ENCODE results near the gene CALB2. TPM values are rescaled to one million over a fixed set of nuclear protein-coding genes. Genes with fewer than 3 reads are reported as not detected.

Gene CALB2
- total RNA-seq, 3 donors from 2014 or later, result 7.5 to 169 (median 22.2) TPM

DNA sequence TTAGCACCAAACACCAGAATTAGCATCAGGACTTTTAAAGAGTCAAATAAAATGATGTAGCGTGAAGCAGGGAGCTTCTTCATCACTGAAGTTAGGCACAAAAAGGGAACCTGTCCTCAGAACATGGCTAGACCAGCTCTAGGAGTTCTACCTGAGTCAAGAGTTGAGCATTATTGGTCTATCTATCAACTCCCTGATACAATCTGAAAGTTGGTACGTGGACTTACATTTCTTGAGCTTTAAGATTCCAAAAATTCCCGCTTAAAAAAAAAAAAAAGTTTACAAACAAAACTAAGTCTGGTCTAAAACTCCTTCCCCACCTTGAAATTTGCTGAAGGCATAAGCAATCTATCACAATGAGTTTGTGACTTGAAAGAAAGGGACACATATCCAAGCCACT is 71.1 kb downstream of the CALB2 start:
- Histone ChIP-seq H3K4me1 (no peaks in the 10 kb centered on the region), H3K36me3 (no peaks in the 10 kb centered on the region), H3K27ac (no peak overlapping the region), H3K27me3 (peaks cover 0 to 32% of the 10 kb centered on the region in 2 donors), H3K4me3 (no peak overlapping the region), H3K9me3 (peaks cover 0 to 8% of the 10 kb centered on the region in 2 donors)
- no peak for TF ChIP-seq POLR2A (IDR thresholded peaks at IDR 0.05)
- intact Hi-C loops (cut with DNase I; ENCODE audit: low total_unique reads), result no loop called here
- DNase-seq (ENCODE audit: low spot score in 2 of 2), result no peak

DNA sequence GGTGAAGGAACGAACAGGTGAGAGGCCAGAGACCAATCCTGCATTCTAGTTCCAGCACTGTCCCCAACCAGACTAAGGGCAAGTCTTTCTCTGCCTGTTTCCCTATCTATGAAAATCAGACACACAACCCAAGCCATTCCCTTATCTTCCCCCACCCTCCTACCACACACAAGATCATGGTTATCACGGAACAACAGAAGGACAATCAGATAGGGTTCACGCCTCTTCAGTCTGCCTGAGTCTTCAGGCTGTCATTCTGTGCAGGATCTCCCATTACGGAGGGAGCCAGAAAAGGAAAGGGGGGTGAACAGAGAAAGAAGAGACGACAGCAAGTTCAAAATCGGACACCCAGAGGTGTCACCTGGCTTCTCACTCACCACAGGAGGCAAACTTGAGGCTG is 72.2 kb downstream of the CALB2 start:
- H3K9me3 ChIP-seq, result peaks cover 0 to 8% of the 10 kb centered on the region in 2 donors
- intact Hi-C loops (cut with DNase I; ENCODE audit: low total_unique reads), result no loop called here
- no peak for TF ChIP-seq POLR2AphosphoS5 (IDR thresholded peaks at IDR 0.05)
- TF ChIP-seq POLR2A (IDR thresholded peaks at IDR 0.05), result no peak
- TF ChIP-seq, protein P1, sequence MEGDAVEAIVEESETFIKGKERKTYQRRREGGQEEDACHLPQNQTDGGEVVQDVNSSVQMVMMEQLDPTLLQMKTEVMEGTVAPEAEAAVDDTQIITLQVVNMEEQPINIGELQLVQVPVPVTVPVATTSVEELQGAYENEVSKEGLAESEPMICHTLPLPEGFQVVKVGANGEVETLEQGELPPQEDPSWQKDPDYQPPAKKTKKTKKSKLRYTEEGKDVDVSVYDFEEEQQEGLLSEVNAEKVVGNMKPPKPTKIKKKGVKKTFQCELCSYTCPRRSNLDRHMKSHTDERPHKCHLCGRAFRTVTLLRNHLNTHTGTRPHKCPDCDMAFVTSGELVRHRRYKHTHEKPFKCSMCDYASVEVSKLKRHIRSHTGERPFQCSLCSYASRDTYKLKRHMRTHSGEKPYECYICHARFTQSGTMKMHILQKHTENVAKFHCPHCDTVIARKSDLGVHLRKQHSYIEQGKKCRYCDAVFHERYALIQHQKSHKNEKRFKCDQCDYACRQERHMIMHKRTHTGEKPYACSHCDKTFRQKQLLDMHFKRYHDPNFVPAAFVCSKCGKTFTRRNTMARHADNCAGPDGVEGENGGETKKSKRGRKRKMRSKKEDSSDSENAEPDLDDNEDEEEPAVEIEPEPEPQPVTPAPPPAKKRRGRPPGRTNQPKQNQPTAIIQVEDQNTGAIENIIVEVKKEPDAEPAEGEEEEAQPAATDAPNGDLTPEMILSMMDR (IDR thresholded peaks at IDR 0.05), result no peak
- no peak overlapping the region for H3K4me3 ChIP-seq
- H3K36me3 ChIP-seq, result no peaks in the 10 kb centered on the region
- H3K27me3 ChIP-seq, result peaks cover 0 to 22% of the 10 kb centered on the region in 2 donors
- no peak for DNase-seq (ENCODE audit: low spot score in 2 of 2)
- H3K4me1 ChIP-seq, result no peaks in the 10 kb centered on the region
- no peak overlapping the region for H3K27ac ChIP-seq

DNA sequence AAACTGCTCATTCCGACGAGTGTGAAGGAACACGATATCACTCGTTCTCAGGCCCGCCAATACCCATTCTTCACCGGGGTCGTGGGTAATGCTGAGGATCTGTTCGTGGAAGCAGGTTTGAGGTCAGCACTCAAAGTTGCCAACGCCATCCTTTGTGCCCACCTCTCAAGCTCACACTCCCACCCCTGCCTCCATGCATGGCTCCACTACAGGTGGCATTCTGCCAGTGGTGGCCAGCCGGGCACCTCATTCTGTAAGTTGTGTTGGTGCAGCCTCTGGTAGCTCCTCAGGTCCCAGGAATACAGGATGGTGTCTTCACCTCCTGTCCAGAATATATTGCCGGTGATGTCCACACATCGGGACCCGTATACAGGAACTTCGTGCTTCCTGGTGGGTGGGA is 72.7 kb downstream of the CALB2 start:
- Histone ChIP-seq H3K27me3 (peaks cover 0 to 21% of the 10 kb centered on the region in 2 donors), H3K4me3 (no peak overlapping the region), H3K27ac (no peak overlapping the region), H3K9me3 (peaks cover 0 to 8% of the 10 kb centered on the region in 2 donors), H3K36me3 (no peaks in the 10 kb centered on the region), H3K4me1 (no peaks in the 10 kb centered on the region)
- TF ChIP-seq POLR2A (IDR thresholded peaks at IDR 0.05) (no peak), POLR2AphosphoS5 (IDR thresholded peaks at IDR 0.05) (no peak)
- TF ChIP-seq, protein P1 (IDR thresholded peaks at IDR 0.05), result no peak
- no peak for DNase-seq (ENCODE audit: low spot score in 2 of 2)
- intact Hi-C loops (cut with DNase I; ENCODE audit: low total_unique reads), result no loop called here

DNA sequence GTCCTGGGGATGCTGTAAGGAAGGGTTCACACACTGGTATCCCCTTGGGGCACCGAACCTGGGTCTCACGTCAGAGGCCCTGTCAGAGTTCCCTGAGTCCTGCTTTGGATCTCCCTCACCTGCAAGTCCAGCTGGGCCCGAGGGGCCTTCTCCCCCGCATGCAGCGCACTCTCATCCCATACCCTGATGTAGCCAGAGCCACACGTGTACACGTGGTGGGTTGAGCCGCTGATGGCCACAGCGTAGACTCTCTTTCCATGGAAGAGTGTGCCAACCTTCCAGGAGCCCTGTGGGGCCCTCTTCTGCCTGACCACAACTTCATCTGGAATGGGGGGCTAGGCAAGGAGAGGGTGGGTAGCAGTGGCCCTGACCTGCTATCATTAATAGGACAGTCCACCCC is 73.5 kb downstream of the CALB2 start:
- peaks cover 0 to 19% of the 10 kb centered on the region in 2 donors for H3K27me3 ChIP-seq
- no peaks in the 10 kb centered on the region for H3K4me1 ChIP-seq
- TF ChIP-seq POLR2A (IDR thresholded peaks at IDR 0.05), result no peak
- TF ChIP-seq, protein P1 (IDR thresholded peaks at IDR 0.05), result no peak
- TF ChIP-seq POLR2AphosphoS5 (IDR thresholded peaks at IDR 0.05), result no peak
- DNase-seq (ENCODE audit: low spot score in 2 of 2), result no peak
- no peaks in the 10 kb centered on the region for H3K36me3 ChIP-seq
- H3K4me3 ChIP-seq, result no peak overlapping the region
- H3K27ac ChIP-seq, result no peak overlapping the region
- intact Hi-C loops (cut with DNase I; ENCODE audit: low total_unique reads), result no loop called here
- H3K9me3 ChIP-seq, result peaks cover 0 to 8% of the 10 kb centered on the region in 2 donors

DNA sequence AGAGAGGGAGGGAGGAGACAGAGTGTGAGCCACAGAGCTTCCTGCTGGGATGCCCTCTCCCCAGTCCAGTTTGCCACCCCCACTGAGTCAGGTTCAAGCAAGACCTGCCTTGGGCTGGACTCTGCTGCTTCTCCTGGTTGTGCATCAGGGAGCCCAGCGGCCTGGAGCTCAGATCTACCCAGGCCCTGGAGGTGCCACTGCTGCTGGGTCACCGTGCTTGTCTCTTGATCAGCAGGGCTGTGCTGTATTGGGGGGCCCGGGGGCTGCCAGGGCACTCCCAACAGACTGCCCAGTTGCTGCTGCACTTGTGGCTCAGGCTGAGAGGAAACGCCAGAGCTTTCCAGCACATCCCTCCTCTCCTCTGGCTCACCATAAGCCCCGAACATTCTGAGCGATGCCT is 74.4 kb downstream of the CALB2 start:
- DNase-seq (ENCODE audit: low spot score in 2 of 2), result no peak
- no peaks in the 10 kb centered on the region for H3K4me1 ChIP-seq
- no peaks in the 10 kb centered on the region for H3K36me3 ChIP-seq
- H3K27me3 ChIP-seq, result peaks cover 0 to 25% of the 10 kb centered on the region in 2 donors
- H3K27ac ChIP-seq, result no peak overlapping the region
- H3K4me3 ChIP-seq, result no peak overlapping the region
- intact Hi-C loops (cut with DNase I; ENCODE audit: low total_unique reads), result no loop called here
- TF ChIP-seq, protein P1 (IDR thresholded peaks at IDR 0.05), result no peak
- TF ChIP-seq POLR2A (IDR thresholded peaks at IDR 0.05), result no peak
- TF ChIP-seq POLR2AphosphoS5 (IDR thresholded peaks at IDR 0.05), result no peak
- H3K9me3 ChIP-seq, result peaks cover 0 to 8% of the 10 kb centered on the region in 2 donors

DNA sequence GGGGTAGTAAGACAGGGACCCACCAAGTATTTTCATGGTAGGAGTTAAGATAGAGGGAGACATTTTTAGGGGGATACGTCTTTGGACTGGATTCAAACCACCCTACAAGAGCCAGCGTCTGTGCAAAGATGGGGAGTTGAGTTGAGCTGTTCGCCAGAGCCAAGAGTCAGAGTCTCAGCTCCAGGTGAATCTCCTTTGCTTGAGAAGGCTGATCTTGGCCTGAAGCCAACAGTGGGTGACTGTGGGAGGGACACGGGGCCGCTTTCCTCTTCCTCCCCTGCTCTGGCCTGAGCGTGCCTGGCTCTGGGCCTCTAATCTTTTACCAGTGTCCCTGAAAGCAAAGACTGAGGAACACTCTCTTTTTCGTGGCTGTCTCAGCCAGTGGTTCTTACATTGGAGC is 78.0 kb downstream of the CALB2 start:
- intact Hi-C loops (cut with DNase I; ENCODE audit: low total_unique reads), result no loop called here
- TF ChIP-seq POLR2A (IDR thresholded peaks at IDR 0.05) (no peak), POLR2AphosphoS5 (IDR thresholded peaks at IDR 0.05) (no peak)
- TF ChIP-seq, protein P1 (IDR thresholded peaks at IDR 0.05), result no peak
- Histone ChIP-seq H3K27me3 (peaks cover 0 to 34% of the 10 kb centered on the region in 2 donors), H3K4me3 (no peak overlapping the region), H3K4me1 (no peaks in the 10 kb centered on the region), H3K36me3 (no peaks in the 10 kb centered on the region), H3K27ac (no peak overlapping the region), H3K9me3 (peaks cover 2 to 8% of the 10 kb centered on the region in 2 donors)
- DNase-seq (ENCODE audit: low spot score in 2 of 2), result no peak
